Subcutaneous adipose tissue (tissue), 4 donors: ENCODE data around the gene TBC1D16. TPM values are rescaled to one million over a fixed set of nuclear protein-coding genes. Genes with fewer than 3 reads are reported as not detected.

ENCODE experiments used
- CTCF ChIP-seq: fragments of 450-650 bp; IDR thresholded peaks from one replicate; pipeline ENCODE4 v1.5.1; 2016; ENCODE audit warnings: low read depth, mild to moderate bottlenecking, control low read depth, antibody characterized with exemption, moderate library complexity
- total RNA-seq, 4 donors: library from RNA; depleted of rRNA; stranded (reverse); fragments of >200 nt; gene quantifications; one replicate each; pipeline ENCODE4 v1.1.0, GENCODE V29; 2016

The TBC1D16 gene
- total RNA-seq, 4 donors from 2014 or later: 43.5 to 115 (median 60.5) TPM

DNA sequence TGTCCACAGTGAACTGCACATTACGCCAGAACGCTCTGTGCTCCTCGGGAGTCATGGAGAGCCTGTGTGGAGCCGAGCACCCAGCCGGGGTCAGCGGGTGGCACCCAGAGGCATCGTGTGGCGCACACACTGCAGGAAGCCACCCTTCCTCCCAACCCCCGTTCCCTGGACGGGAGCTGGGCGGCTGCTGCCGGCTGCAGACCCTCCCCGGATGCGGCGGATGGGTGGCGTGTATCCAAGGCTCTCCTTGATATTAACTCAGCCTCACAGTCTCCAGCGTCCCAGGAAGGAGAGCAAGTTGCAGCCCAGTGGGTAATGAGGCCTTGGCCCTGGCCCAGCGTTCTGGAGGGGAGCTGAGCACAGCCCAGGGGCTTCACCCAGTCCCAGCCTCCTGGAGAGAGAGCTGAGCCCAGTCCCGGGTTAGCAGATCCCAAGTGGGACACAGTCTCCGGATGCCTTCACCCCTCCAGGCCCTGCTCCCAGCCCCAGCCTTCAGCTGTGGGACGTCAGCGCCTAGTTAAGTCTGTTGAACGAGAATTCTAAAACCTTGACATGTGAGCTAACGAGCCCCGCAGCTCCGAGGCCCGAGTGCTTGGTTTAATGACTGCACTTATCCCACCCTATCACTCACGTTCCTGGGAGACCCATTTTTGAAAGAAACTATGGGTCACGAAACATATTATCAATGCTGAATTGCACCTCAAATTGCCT, 86.6 kb downstream of the TBC1D16 start:
- no peak for TF ChIP-seq CTCF

DNA sequence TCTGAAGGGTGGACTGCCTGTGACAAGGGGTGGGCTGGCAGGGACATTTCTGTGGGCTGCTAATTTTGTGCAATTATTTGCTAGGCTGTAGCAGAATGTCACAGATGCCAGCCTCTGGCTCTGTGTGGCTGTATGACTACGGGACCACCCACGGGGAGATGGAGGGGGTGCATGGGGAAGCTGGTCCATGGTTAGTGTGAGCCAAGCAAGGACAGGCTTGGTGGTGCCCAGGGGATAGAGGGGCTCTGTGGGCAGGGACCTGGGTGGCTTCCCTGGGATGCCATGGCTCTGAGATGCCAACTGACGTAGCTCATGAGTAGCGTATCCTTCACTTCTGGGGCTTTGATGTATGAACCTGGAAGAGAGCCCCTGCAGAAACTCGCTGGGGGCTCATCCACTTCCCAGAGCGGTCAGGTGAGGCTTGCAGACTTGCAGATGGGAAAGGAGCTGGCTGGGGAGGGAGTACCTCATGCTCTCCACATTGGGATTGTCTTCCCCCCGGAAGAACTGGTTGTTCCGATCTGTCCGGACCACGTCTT, 87.2 kb downstream of the TBC1D16 start:
- TF ChIP-seq CTCF: no peak

DNA sequence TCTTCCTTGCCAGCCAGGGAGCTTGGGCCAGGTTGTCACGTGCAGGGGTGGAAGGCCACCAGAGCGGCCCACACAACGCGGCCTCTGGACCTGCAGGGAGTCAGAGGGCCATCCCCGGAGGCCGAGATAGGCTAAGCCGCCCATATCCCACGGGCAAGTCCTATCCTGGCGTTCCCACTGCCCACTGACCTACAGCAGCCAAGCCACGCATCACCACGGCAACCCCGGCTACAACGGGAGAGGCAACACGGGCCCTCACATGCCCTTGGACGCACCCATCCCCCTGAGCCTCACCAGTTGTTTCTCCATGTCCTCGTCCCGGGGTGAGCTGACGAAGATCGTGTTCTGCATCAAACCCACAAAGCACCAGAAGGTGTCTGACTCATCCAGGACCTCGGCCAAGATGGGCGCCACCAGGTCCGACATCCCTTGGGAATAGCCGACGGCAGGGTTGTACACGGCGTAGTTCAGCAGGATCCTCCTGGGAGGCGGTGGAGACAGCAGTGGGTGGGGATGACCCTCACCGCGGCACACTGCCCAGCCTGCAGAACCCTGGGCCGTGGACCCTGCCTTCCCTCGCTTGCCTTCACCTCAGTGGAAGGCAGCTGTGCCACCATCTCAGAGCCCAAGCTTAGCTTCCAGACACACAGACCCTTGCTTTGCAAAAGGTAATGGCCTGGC, 88.2 kb downstream of the TBC1D16 start:
- TF ChIP-seq CTCF: no peak

DNA sequence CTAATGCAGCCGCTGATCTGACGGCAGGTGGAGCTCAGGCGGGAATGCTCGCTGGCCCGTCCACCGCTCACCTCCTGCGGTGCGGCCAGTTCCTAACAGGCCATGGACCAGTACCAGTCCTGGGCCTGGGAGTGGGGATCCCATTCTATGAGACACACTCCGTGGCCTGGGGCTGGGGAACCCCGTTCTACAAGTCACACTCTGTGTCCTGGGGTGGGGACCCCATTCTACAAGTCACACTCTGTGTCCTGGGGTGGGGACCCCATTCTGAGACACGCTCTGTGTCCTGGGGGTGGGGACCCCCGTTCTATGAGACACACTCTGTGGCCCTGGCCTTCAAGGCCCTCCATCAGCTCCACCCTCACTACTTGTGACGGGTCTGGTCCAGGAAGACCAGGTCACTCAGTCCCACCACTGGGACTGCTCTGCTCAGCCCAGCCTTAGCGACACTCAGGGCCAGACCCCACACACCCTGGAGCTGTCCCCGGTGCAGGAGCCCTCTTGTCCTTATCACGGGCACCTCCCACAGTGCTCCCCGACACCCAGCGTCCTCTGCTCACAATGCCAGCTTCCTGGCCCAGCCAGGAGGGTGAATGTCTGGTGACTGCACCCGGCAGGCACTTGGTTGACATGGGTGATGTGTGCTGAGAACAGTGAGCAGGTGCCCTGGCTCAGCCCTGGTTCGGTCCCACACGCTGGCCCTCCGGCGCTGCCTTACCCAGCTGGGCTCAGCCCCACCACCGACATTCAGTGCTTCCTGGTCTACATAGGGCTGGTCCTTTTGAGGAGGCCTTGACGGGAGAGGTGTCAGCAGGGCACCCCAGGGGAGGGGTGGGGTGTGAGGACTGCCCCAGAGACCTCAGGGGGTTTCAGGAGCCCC, 89.1 kb downstream of the TBC1D16 start:
- no peak for TF ChIP-seq CTCF

- no peak for TF ChIP-seq CTCF
Observed at GRCh38 chr17:79945591-79946255, 89.9 kb downstream of the TBC1D16 start.

GRCh38 chr17:79944821-79945391, 90.8 kb downstream of the TBC1D16 start:
- no peak for TF ChIP-seq CTCF
